HEK293T (cell line): ENCODE data around the gene CD81.

Experiments
- CTCF ChIA-PET: fragments of 350-600 bp; formaldehyde crosslinking; extraction: SDS; loops from one replicate; lab custom pipeline; 2021; ENCODE audit warnings: antibody characterized with exemption, inconsistent platforms; lab: Yijun Ruan, JAX
- POLR2A ChIA-PET: fragments of 350-600 bp; formaldehyde crosslinking; extraction: SDS; loops from one replicate; lab custom pipeline; 2020; ENCODE audit warnings: antibody characterized with exemption, inconsistent platforms; lab: Yijun Ruan, JAX
- DNase-seq: peaks from one replicate; pipeline ENCODE4 v3.0.0; 2012; ENCODE audit warnings: mixed read lengths; ENCODE audit errors: extremely low spot score
- ARNT ChIP-seq: fragments of 450-650 bp; IDR thresholded peaks from 2 replicates; pipeline ENCODE4 v1.6.1; 2017; ENCODE audit warnings: mild to moderate bottlenecking
- BHLHE40 ChIP-seq: fragments of 450-650 bp; IDR thresholded peaks from 2 replicates; pipeline ENCODE4 v1.6.1; 2016; ENCODE audit warnings: mild to moderate bottlenecking, moderate library complexity, borderline replicate concordance
- CTBP1 ChIP-seq: fragments of 450-650 bp; IDR thresholded peaks from 2 replicates; pipeline ENCODE4 v1.6.1; 2016; ENCODE audit warnings: borderline replicate concordance
- ELF4 ChIP-seq: fragments of 450-650 bp; IDR thresholded peaks from 2 replicates; pipeline ENCODE4 v1.6.1; 2017; ENCODE audit warnings: antibody characterized with exemption
- FOXA1 ChIP-seq: fragments of 450-650 bp; IDR thresholded peaks from 2 replicates; pipeline ENCODE4 v1.6.1; 2016; ENCODE audit warnings: mild to moderate bottlenecking
- FOXK2 ChIP-seq: fragments of 450-650 bp; IDR thresholded peaks from 2 replicates; pipeline ENCODE4 v1.6.1; 2016; ENCODE audit warnings: mild to moderate bottlenecking
- FOXM1 ChIP-seq: fragments of 450-650 bp; IDR thresholded peaks from 2 replicates; pipeline ENCODE4 v1.6.1; 2017; ENCODE audit warnings: mild to moderate bottlenecking, borderline replicate concordance
- HDGF ChIP-seq: fragments of 450-650 bp; IDR thresholded peaks from 2 replicates; pipeline ENCODE4 v1.6.1; 2017; ENCODE audit warnings: antibody characterized with exemption, borderline replicate concordance
- LEF1 ChIP-seq: fragments of 450-650 bp; IDR thresholded peaks from 2 replicates; pipeline ENCODE4 v1.6.1; 2017; ENCODE audit warnings: mild to moderate bottlenecking, borderline replicate concordance
- NFRKB ChIP-seq: fragments of 450-650 bp; IDR thresholded peaks from 2 replicates; pipeline ENCODE4 v1.6.1; 2016; ENCODE audit warnings: mild to moderate bottlenecking, moderate library complexity
- SP1 ChIP-seq: fragments of 450-650 bp; IDR thresholded peaks from 2 replicates; pipeline ENCODE4 v1.6.1; 2017
- SUZ12 ChIP-seq: fragments of 450-650 bp; IDR thresholded peaks from 2 replicates; pipeline ENCODE4 v1.6.1; 2016; ENCODE audit warnings: mild to moderate bottlenecking
- TARDBP ChIP-seq: fragments of 450-650 bp; IDR thresholded peaks from 2 replicates; pipeline ENCODE4 v1.6.1; 2016
- ZNF384 ChIP-seq: fragments of 450-650 bp; IDR thresholded peaks from 2 replicates; pipeline ENCODE4 v1.6.1; 2016
- TF ChIP-seq, protein P1 (sequence below): fragments of 450-650 bp; IDR thresholded peaks from 2 replicates; pipeline ENCODE4 v1.6.1; 2016

Gene CD81

DNA sequence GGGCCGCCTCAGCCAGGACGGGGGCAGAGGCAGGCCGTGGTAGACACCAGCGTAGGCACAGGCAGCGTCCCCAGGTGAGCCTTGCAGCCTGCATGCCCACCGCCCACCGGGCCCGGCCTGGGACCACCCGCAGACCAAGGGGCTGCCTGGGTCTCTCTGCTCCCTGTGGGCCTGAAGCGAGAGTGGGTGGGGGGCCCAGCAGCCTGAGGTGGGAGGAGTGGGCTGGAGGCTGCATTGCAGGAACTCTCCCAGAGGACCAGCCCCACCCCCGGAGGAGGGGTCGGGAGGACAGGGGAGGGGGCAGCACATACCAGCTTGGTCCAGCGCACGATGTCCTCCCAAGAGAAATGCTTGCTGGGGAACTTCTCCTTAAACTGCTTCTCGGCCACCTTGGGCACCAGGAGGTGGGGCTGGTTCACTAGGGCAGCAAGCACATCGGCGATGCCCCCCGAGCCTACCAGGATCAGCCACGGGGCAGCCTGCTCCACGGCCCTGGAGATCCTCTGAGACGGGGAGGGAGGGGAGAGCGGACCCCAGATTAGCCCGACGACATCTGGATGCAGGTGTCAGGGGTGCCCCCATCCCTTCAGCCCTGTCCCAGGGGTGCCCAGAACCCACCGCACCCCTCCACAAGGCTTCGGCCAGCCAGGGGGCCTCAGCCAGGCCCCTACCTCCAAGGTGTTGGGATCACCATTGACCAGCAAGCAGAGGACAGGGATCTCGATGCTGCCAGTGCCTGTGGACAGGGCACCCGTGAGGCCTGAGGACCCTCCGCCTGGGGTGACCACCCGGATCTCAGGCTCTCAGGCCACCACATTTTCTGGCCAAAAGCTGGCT lies 41.0 kb downstream of the CD81 start:
- ChIA-PET CTCF (interaction anchor here (0.6 to 3.8 kb wide), 3 partner anchors 9 to 244 kb away, joined by 9 to 87 read pairs (median 29); no protein-coding TSS in a partner anchor), POLR2A (interaction anchor here (3.1 to 3.2 kb wide), 2 partner anchors 9 to 17 kb away, joined by 18 to 30 read pairs; partner anchors contain the start of gene TSSC4)

GRCh38 chr11:2418693-2419360 lies 41.7 kb downstream of the CD81 start:
- no peak for DNase-seq
- ChIA-PET CTCF (interaction anchor here (0.7 to 3.8 kb wide), 6 partner anchors 10 to 233 kb away, joined by 3 to 87 read pairs (median 22); partner anchors contain the start of gene TSSC4), POLR2A (interaction anchor here (1.0 to 3.2 kb wide), 4 partner anchors 9 to 114 kb away, joined by 3 to 30 read pairs (median 23); partner anchors contain the start of gene TSSC4)
- TF ChIP-seq BHLHE40 (no peak), HDGF (no peak), FOXM1 (no peak), FOXK2 (no peak)

More for the DNA sequence above, 41.0 kb downstream of the CD81 start:
- no peak for TF ChIP-seq ZNF384
- no peak for TF ChIP-seq LEF1
- no peak for TF ChIP-seq FOXA1
- TF ChIP-seq FOXK2: no peak
- no peak for TF ChIP-seq CTBP1
- TF ChIP-seq ELF4: no peak
- DNase-seq: no peak

DNA sequence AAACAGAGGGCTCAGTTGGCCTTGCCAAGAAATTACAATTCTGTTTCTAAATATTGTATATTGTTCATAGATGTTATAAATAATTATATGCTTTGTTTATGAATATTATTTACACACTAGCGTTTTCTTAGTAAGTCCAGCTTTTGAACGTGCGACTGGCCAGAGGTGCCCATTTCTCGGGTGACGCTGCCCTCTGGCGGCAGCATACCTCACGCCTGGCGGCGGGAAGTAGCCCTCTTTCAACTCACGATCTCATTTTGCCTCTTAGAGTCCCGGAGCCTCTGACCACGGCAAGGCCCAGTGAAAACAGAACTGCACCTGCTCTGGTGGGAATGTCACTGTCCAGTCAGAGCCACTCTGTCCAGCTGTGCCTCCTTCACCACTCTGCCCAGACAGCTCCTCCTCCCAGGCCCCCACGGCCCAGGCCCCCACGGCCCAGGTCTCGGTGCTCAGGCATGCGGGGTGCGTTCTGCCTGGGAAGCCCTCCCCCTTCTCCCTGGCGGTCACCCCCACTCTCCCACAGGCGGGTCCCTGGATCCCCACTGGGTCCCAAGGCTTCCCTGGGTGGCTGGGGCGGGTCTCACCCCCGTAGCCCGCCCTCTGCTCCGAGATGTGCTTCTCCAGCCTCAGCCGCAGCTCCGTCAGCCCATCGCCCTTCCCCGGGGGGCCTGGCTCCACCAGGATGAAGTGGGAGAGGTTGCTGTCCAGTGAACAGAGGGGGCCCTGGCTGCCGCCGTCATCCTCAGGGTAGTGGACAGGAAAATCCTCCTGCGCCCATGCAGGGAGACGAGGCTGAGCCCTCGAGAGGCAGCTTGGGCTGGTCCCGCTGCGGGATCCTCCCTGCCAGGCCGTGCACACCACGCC lies 42.8 kb downstream of the CD81 start:
- TF ChIP-seq, protein P1, sequence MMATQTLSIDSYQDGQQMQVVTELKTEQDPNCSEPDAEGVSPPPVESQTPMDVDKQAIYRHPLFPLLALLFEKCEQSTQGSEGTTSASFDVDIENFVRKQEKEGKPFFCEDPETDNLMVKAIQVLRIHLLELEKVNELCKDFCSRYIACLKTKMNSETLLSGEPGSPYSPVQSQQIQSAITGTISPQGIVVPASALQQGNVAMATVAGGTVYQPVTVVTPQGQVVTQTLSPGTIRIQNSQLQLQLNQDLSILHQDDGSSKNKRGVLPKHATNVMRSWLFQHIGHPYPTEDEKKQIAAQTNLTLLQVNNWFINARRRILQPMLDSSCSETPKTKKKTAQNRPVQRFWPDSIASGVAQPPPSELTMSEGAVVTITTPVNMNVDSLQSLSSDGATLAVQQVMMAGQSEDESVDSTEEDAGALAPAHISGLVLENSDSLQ: no peak
- TF ChIP-seq FOXK2: no peak
- no peak for TF ChIP-seq FOXM1
- no peak for TF ChIP-seq BHLHE40
- TF ChIP-seq ARNT: no peak
- no peak for TF ChIP-seq LEF1
- TF ChIP-seq CTBP1: no peak
- ChIA-PET POLR2A (interaction anchor here (1.0 to 3.2 kb wide), 6 partner anchors 10 to 212 kb away, joined by 3 to 30 read pairs (median 10); partner anchors contain the start of gene TSSC4), CTCF (interaction anchor here (0.7 to 3.8 kb wide), 10 partner anchors 11 to 234 kb away, joined by 3 to 87 read pairs (median 10); partner anchors contain the start of genes C11orf21, TSPAN32 and TSSC4)
- DNase-seq: peak; percentile 77

- ChIA-PET CTCF (interaction anchor here (0.6 to 3.8 kb wide), 10 partner anchors 12 to 648 kb away, joined by 3 to 87 read pairs (median 10); partner anchors contain the start of genes C11orf21, TSPAN32 and TSSC4), POLR2A (interaction anchor here (1.0 to 3.2 kb wide), 5 partner anchors 11 to 213 kb away, joined by 3 to 30 read pairs (median 18); partner anchors contain the start of gene TSSC4)
- DNase-seq: peak; percentile 92
Observed at GRCh38 chr11:2420502-2421225, 43.6 kb downstream of the CD81 start.

DNA sequence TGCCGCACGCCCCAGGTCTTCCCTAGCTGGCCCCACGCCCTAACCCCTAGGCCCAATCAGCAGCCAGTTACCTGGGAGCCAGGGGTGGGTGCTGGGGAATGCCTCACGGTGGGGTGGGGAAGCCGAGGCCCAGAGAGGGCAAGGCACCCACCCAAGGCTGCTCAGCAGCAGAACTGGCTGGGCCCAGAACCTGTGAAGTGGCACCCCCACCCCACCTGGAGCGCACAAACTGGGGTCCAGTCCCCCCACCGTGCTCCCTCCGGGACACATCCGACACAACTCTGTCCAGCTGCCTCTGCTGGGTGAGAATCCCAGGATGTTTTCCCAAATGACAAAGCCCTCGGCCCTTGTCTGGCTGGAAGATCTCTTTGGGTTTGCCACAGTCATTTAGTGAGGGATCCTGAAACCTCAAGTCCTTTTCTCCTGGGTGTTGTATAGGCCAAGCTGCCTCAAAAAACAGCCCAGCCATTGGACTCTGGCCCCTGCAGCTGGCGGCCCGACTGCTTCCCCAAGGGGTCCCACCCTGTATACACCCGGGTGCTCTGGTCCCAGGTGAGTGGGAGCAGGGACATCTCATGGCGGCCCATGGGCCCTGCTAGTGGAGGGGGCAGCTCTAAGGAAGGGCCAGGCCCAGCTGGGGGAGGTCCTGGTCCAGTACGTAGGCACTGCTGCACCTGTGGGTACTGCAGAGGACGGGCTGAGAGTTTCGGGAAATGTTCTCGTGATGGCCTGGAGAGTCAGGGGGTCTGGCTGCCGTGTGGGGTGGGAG lies 44.3 kb downstream of the CD81 start:
- DNase-seq: no peak
- ChIA-PET CTCF (interaction anchor here (0.6 to 3.8 kb wide), 10 partner anchors 12 to 647 kb away, joined by 3 to 87 read pairs (median 10); partner anchors contain the start of genes C11orf21, TSPAN32 and TSSC4), POLR2A (interaction anchor here (1.0 to 3.2 kb wide), 4 partner anchors 12 to 116 kb away, joined by 3 to 30 read pairs (median 23); partner anchors contain the start of gene TSSC4)
- no peak for TF ChIP-seq ZNF384
- TF ChIP-seq FOXM1: no peak
- no peak for TF ChIP-seq CTBP1
- no peak for TF ChIP-seq HDGF
- no peak for TF ChIP-seq FOXK2
- TF ChIP-seq SUZ12: no peak
- TF ChIP-seq, protein P1: no peak
- TF ChIP-seq NFRKB: no peak
- TF ChIP-seq ARNT: no peak
- TF ChIP-seq SP1: no peak

More at GRCh38 chr11:2420502-2421225, 43.6 kb downstream of the CD81 start:
- TF ChIP-seq SUZ12: no peak
- TF ChIP-seq ZNF384: no peak
- no peak for TF ChIP-seq NFRKB
- no peak for TF ChIP-seq FOXK2
- TF ChIP-seq TARDBP: no peak
- TF ChIP-seq HDGF: 0 out of 2 replicates have a peak, but pooled peaks have one; percentile 51
- no peak for TF ChIP-seq BHLHE40
